Measurements from ENCODE around the gene CDHR3.

The CDHR3 gene

GRCh38 chr7:106068538-106068961, 105.5 kb downstream of the CDHR3 start:
- no peak for TF ChIP-seq Cebpa-rat (IDR thresholded peaks at IDR 0.05)

GRCh38 chr7:106068986-106069385, 105.9 kb downstream of the CDHR3 start:
- no peaks in the 10 kb centered on the region for H4K20me1 ChIP-seq
- H3K9ac ChIP-seq: no peak overlapping the region
- H3K9me3 ChIP-seq: no peaks in the 10 kb centered on the region
- H3K4me3 ChIP-seq: no peak overlapping the region
- H3K27me3 ChIP-seq: no peaks in the 10 kb centered on the region
- H3K27ac ChIP-seq: no peak overlapping the region
- H3K4me2 ChIP-seq: peak overlapping the region; percentile 91
- no peak for TF ChIP-seq Cebpa-rat (IDR thresholded peaks at IDR 0.05)
- no peaks in the 10 kb centered on the region for H3K36me3 ChIP-seq
- peaks cover 77% of the 10 kb centered on the region for H3K4me1 ChIP-seq

More at GRCh38 chr7:106068538-106068961, 105.5 kb downstream of the CDHR3 start:
- no peak overlapping the region for H3K27ac ChIP-seq
- no peak overlapping the region for H3K9ac ChIP-seq
- no peaks in the 10 kb centered on the region for H3K9me3 ChIP-seq
- no peaks in the 10 kb centered on the region for H3K27me3 ChIP-seq
- peak overlapping the region; percentile 91 for H3K4me2 ChIP-seq
- H3K4me1 ChIP-seq: peaks cover 77% of the 10 kb centered on the region
- no peaks in the 10 kb centered on the region for H3K36me3 ChIP-seq
- H3K4me3 ChIP-seq: no peak overlapping the region
- H4K20me1 ChIP-seq: no peaks in the 10 kb centered on the region

- Histone ChIP-seq H3K27ac (peak overlapping the region; percentile 90), H3K27me3 (no peaks in the 10 kb centered on the region), H3K9me3 (no peaks in the 10 kb centered on the region), H3K4me1 (peaks cover 77% of the 10 kb centered on the region), H3K4me3 (no peak overlapping the region), H3K9ac (0 out of 2 replicates have a peak overlapping the region, but pooled peaks have one; percentile 15), H3K36me3 (no peaks in the 10 kb centered on the region), H4K20me1 (no peaks in the 10 kb centered on the region), H3K4me2 (peak overlapping the region; percentile 91)
- TF ChIP-seq Cebpa-rat (IDR thresholded peaks at IDR 0.05): no peak
Measured at GRCh38 chr7:106069471-106070200, 106.6 kb downstream of the CDHR3 start.

- H3K4me1 ChIP-seq: peaks cover 77% of the 10 kb centered on the region
- H3K9me3 ChIP-seq: no peaks in the 10 kb centered on the region
- H3K9ac ChIP-seq: 0 out of 2 replicates have a peak overlapping the region, but pooled peaks have one; percentile 15
- H3K4me3 ChIP-seq: no peak overlapping the region
- no peak for TF ChIP-seq Cebpa-rat (IDR thresholded peaks at IDR 0.05)
- peak overlapping the region; percentile 91 for H3K4me2 ChIP-seq
- H3K36me3 ChIP-seq: no peaks in the 10 kb centered on the region
- peak overlapping the region; percentile 90 for H3K27ac ChIP-seq
- H4K20me1 ChIP-seq: no peaks in the 10 kb centered on the region
- H3K27me3 ChIP-seq: no peaks in the 10 kb centered on the region
Measured at GRCh38 chr7:106070201-106070551, 107.1 kb downstream of the CDHR3 start.

GRCh38 chr7:106070567-106071254, 107.6 kb downstream of the CDHR3 start:
- H3K4me2 ChIP-seq: peak overlapping the region; percentile 91
- peak overlapping the region; percentile 62 for H3K9ac ChIP-seq
- H3K9me3 ChIP-seq: no peaks in the 10 kb centered on the region
- peaks cover 77% of the 10 kb centered on the region for H3K4me1 ChIP-seq
- H3K27me3 ChIP-seq: no peaks in the 10 kb centered on the region
- H3K4me3 ChIP-seq: peak overlapping the region; percentile 54
- no peaks in the 10 kb centered on the region for H4K20me1 ChIP-seq
- H3K27ac ChIP-seq: peak overlapping the region; percentile 90
- no peak for TF ChIP-seq Cebpa-rat (IDR thresholded peaks at IDR 0.05)
- H3K36me3 ChIP-seq: no peaks in the 10 kb centered on the region

- Histone ChIP-seq H3K36me3 (no peaks in the 10 kb centered on the region), H3K9me3 (no peaks in the 10 kb centered on the region), H3K9ac (peak overlapping the region; percentile 62), H3K27me3 (no peaks in the 10 kb centered on the region), H3K27ac (peak overlapping the region; percentile 90), H4K20me1 (no peaks in the 10 kb centered on the region), H3K4me1 (peaks cover 85% of the 10 kb centered on the region), H3K4me3 (peak overlapping the region; percentile 54), H3K4me2 (peak overlapping the region; percentile 91)
- TF ChIP-seq Cebpa-rat (IDR thresholded peaks at IDR 0.05): no peak
Measured at GRCh38 chr7:106071356-106071998, 108.4 kb downstream of the CDHR3 start.

GRCh38 chr7:106071999-106072714, 109.1 kb downstream of the CDHR3 start:
- Histone ChIP-seq H3K36me3 (no peaks in the 10 kb centered on the region), H3K27me3 (no peaks in the 10 kb centered on the region), H3K4me2 (peak overlapping the region; percentile 91), H3K9ac (peak overlapping the region; percentile 58), H3K4me3 (peak overlapping the region; percentile 54; the same call in 1 of the 2 replicates), H3K9me3 (no peaks in the 10 kb centered on the region), H4K20me1 (no peaks in the 10 kb centered on the region), H3K27ac (peak overlapping the region; percentile 90), H3K4me1 (peaks cover 92% of the 10 kb centered on the region)
- no peak for TF ChIP-seq Cebpa-rat (IDR thresholded peaks at IDR 0.05)

GRCh38 chr7:106072715-106073091, 109.6 kb downstream of the CDHR3 start:
- no peak overlapping the region for H3K9ac ChIP-seq
- H3K27ac ChIP-seq: peak overlapping the region; percentile 90
- H3K9me3 ChIP-seq: no peaks in the 10 kb centered on the region
- H3K4me1 ChIP-seq: peaks cover 96% of the 10 kb centered on the region
- no peak overlapping the region for H3K4me3 ChIP-seq
- H3K27me3 ChIP-seq: no peaks in the 10 kb centered on the region
- H3K36me3 ChIP-seq: no peaks in the 10 kb centered on the region
- no peak for TF ChIP-seq Cebpa-rat (IDR thresholded peaks at IDR 0.05)
- peak overlapping the region; percentile 91 for H3K4me2 ChIP-seq
- H4K20me1 ChIP-seq: no peaks in the 10 kb centered on the region

- H3K4me3 ChIP-seq: no peak overlapping the region
- no peaks in the 10 kb centered on the region for H4K20me1 ChIP-seq
- H3K27me3 ChIP-seq: no peaks in the 10 kb centered on the region
- no peak for TF ChIP-seq Cebpa-rat (IDR thresholded peaks at IDR 0.05)
- H3K36me3 ChIP-seq: no peaks in the 10 kb centered on the region
- H3K9me3 ChIP-seq: no peaks in the 10 kb centered on the region
- H3K9ac ChIP-seq: no peak overlapping the region; the same call in 1 of the 2 replicates
- H3K27ac ChIP-seq: peak overlapping the region; percentile 90
- H3K4me1 ChIP-seq: peaks cover 89% of the 10 kb centered on the region
- peak overlapping the region; percentile 91 for H3K4me2 ChIP-seq
Measured at GRCh38 chr7:106073701-106074100, 110.6 kb downstream of the CDHR3 start.
